ENCODE results near the gene SERINC2. TPM values are rescaled to one million over a fixed set of nuclear protein-coding genes. Genes with fewer than 3 reads are reported as not detected.
A peak's percentile ranks its signal among the peaks of the same experiment; 100 is the strongest.

The SERINC2 gene
- total and polyA plus RNA-seq, 10 of the 15 experiments (the other 5 are each of a cell fraction or from before 2014, with no cell fraction given): 0.02 to 9.4 (median 0.50) TPM

DNA sequence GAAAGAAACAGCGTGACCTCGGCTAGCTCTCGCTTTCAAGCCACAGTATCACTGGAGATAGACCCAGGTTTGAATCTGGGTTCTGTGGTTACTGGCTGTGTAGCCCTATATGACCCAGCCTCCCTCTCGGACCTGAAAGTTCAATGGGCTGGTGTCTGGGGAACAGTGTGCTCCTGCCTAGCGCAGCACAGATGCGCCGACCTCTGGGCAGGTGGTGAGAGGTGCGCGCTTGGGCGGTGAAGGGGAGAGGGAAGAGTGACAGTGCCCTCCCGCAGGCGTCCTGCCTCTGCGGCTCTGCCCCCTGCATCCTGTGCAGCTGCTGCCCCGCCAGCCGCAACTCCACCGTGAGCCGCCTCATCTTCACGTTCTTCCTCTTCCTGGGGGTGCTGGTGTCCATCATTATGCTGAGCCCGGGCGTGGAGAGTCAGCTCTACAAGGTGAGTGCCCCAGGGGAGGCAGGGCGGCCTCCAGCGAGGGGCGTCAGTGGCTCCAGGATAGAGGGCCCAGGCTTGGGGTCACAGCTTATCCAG lies 10.5 kb downstream of the SERINC2 start (continued):
- TF ChIP-seq FOS (IDR thresholded peaks at IDR 0.05; ENCODE audit: borderline replicate concordance, extremely low read depth, insufficient read length): no peak
- no peak for TF ChIP-seq NFXL1 (IDR thresholded peaks at IDR 0.05; ENCODE audit: borderline replicate concordance)
- TF ChIP-seq ESRRA (IDR thresholded peaks at IDR 0.05; ENCODE audit: low read length): no peak
- TF ChIP-seq, protein P1, sequence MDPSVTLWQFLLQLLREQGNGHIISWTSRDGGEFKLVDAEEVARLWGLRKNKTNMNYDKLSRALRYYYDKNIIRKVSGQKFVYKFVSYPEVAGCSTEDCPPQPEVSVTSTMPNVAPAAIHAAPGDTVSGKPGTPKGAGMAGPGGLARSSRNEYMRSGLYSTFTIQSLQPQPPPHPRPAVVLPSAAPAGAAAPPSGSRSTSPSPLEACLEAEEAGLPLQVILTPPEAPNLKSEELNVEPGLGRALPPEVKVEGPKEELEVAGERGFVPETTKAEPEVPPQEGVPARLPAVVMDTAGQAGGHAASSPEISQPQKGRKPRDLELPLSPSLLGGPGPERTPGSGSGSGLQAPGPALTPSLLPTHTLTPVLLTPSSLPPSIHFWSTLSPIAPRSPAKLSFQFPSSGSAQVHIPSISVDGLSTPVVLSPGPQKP (IDR thresholded peaks at IDR 0.05; ENCODE audit: low read depth, low read length): no peak
- TF ChIP-seq SIX5 (IDR thresholded peaks at IDR 0.05; ENCODE audit: low read depth, low read length, severe bottlenecking): no peak
- peak; percentile 75 for TF ChIP-seq IKZF1 (conservative IDR thresholded peaks at IDR 0.05)
- TF ChIP-seq, protein P2, sequence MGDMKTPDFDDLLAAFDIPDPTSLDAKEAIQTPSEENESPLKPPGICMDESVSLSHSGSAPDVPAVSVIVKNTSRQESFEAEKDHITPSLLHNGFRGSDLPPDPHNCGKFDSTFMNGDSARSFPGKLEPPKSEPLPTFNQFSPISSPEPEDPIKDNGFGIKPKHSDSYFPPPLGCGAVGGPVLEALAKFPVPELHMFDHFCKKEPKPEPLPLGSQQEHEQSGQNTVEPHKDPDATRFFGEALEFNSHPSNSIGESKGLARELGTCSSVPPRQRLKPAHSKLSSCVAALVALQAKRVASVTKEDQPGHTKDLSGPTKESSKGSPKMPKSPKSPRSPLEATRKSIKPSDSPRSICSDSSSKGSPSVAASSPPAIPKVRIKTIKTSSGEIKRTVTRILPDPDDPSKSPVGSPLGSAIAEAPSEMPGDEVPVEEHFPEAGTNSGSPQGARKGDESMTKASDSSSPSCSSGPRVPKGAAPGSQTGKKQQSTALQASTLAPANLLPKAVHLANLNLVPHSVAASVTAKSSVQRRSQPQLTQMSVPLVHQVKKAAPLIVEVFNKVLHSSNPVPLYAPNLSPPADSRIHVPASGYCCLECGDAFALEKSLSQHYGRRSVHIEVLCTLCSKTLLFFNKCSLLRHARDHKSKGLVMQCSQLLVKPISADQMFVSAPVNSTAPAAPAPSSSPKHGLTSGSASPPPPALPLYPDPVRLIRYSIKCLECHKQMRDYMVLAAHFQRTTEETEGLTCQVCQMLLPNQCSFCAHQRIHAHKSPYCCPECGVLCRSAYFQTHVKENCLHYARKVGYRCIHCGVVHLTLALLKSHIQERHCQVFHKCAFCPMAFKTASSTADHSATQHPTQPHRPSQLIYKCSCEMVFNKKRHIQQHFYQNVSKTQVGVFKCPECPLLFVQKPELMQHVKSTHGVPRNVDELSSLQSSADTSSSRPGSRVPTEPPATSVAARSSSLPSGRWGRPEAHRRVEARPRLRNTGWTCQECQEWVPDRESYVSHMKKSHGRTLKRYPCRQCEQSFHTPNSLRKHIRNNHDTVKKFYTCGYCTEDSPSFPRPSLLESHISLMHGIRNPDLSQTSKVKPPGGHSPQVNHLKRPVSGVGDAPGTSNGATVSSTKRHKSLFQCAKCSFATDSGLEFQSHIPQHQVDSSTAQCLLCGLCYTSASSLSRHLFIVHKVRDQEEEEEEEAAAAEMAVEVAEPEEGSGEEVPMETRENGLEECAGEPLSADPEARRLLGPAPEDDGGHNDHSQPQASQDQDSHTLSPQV (IDR thresholded peaks at IDR 0.05): no peak
- no peak for TF ChIP-seq E2F4 (IDR thresholded peaks at IDR 0.05; ENCODE audit: low read depth, low read length)
- TF ChIP-seq RBBP5 (conservative IDR thresholded peaks at IDR 0.05): no peak
- peak; percentile 51; the same call in 1 of the 2 replicates for TF ChIP-seq RUNX3 (IDR thresholded peaks at IDR 0.05; ENCODE audit: low read length)
- TF ChIP-seq IKZF2 (IDR thresholded peaks at IDR 0.05): peak; percentile 48 to 50; a peak in 2 of 4 replicates
- TF ChIP-seq HDGF (IDR thresholded peaks at IDR 0.05): peak; percentile 64; the same call in 1 of the 2 replicates
- TF ChIP-seq DPF2 (IDR thresholded peaks at IDR 0.05): peak; percentile 78
- TF ChIP-seq ZNF622 (IDR thresholded peaks at IDR 0.05): no peak
- no peak for TF ChIP-seq MEF2B (IDR thresholded peaks at IDR 0.05; ENCODE audit: partially characterized antibody, poor library complexity, severe bottlenecking)
- TF ChIP-seq, protein P3, sequence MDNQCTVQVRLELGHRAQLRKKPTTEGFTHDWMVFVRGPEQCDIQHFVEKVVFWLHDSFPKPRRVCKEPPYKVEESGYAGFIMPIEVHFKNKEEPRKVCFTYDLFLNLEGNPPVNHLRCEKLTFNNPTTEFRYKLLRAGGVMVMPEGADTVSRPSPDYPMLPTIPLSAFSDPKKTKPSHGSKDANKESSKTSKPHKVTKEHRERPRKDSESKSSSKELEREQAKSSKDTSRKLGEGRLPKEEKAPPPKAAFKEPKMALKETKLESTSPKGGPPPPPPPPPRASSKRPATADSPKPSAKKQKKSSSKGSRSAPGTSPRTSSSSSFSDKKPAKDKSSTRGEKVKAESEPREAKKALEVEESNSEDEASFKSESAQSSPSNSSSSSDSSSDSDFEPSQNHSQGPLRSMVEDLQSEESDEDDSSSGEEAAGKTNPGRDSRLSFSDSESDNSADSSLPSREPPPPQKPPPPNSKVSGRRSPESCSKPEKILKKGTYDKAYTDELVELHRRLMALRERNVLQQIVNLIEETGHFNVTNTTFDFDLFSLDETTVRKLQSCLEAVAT (IDR thresholded peaks at IDR 0.05): no peak
- no peak for TF ChIP-seq BMI1 (IDR thresholded peaks at IDR 0.05; ENCODE audit: borderline replicate concordance)
- no peak for TF ChIP-seq MYB (IDR thresholded peaks at IDR 0.05; ENCODE audit: borderline replicate concordance, low read depth, low read length)
- TF ChIP-seq CHD1 (IDR thresholded peaks at IDR 0.05; ENCODE audit: low read depth, low read length): no peak
- no peak for TF ChIP-seq NFYA (IDR thresholded peaks at IDR 0.05; ENCODE audit: borderline replicate concordance, low read depth, low read length)
- no peak for TF ChIP-seq NFYB (IDR thresholded peaks at IDR 0.05; ENCODE audit: insufficient read depth, low read depth, low read length)
- no peak for TF ChIP-seq NR2C2 (IDR thresholded peaks at IDR 0.05; ENCODE audit: borderline replicate concordance, control insufficient read depth, insufficient read length, low read depth)
- peak; percentile 61; the same call in 1 of the 2 replicates for TF ChIP-seq PAX5 (IDR thresholded peaks at IDR 0.05; ENCODE audit: borderline replicate concordance, low read depth, low read length)
- TF ChIP-seq SMAD5 (IDR thresholded peaks at IDR 0.05; ENCODE audit: low read depth): no peak
- peak; percentile 81 for TF ChIP-seq GATAD2B (conservative IDR thresholded peaks at IDR 0.05; ENCODE audit: low read depth)
